ENCODE data around the gene PCDHGB4. TPM values are rescaled to one million over a fixed set of nuclear protein-coding genes. Genes with fewer than 3 reads are reported as not detected.
"Not testable (repeated sequence)": the region's sequence is repeated elsewhere in the genome, so short reads cannot be mapped to it uniquely, and the experiment has no call there.

The PCDHGB4 gene
- total and polyA plus RNA-seq, 11 donors: 2.0 to 11.9 (median 6.8) TPM

DNA sequence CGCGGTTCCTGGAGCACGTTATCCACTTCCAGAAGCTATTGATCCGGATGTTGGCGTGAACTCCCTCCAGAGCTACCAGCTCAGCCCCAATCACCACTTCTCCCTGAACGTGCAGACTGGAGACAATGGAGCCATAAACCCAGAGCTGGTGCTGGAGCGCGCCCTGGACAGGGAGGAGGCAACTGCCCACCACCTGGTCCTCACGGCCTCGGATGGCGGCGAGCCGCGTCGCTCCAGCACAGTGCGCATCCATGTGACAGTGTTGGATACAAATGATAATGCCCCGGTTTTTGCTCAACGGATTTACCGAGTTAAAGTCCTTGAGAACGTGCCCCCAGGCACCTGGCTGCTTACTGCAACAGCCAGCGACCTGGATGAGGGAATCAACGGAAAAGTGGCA lies 15.9 kb downstream of the PCDHGB4 start:
- intact Hi-C loops (cut with DNase I): loop anchor here in 2 of 10 donors (10.0 kb wide), 2 partner anchors 59 to 159 kb away; partner anchors contain the start of genes PCDHB15 (in 1 of the 2) and PCDHGA3 (in 1 of the 2)
- ATAC-seq: no peak
- Histone ChIP-seq H3K36me3 (peaks cover 0 to 4% (median 0%) of the 10 kb centered on the region in 9 donors), H3K4me1 (peaks cover 0 to 13% (median 0%) of the 10 kb centered on the region in 12 donors), H3K4me3 (peak overlapping the region in 3 of 12 donors; percentile 22 to 35 (median 24)), H3K9me3 (peaks cover 0 to 100% (median 65%) of the 10 kb centered on the region in 12 donors), H3K27me3 (peaks cover 0 to 52% (median 0%) of the 10 kb centered on the region in 9 donors), H3K27ac (no peak overlapping the region)
- TF ChIP-seq POLR2A (IDR thresholded peaks at IDR 0.05): no peak
- TF ChIP-seq, protein P1, sequence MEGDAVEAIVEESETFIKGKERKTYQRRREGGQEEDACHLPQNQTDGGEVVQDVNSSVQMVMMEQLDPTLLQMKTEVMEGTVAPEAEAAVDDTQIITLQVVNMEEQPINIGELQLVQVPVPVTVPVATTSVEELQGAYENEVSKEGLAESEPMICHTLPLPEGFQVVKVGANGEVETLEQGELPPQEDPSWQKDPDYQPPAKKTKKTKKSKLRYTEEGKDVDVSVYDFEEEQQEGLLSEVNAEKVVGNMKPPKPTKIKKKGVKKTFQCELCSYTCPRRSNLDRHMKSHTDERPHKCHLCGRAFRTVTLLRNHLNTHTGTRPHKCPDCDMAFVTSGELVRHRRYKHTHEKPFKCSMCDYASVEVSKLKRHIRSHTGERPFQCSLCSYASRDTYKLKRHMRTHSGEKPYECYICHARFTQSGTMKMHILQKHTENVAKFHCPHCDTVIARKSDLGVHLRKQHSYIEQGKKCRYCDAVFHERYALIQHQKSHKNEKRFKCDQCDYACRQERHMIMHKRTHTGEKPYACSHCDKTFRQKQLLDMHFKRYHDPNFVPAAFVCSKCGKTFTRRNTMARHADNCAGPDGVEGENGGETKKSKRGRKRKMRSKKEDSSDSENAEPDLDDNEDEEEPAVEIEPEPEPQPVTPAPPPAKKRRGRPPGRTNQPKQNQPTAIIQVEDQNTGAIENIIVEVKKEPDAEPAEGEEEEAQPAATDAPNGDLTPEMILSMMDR (IDR thresholded peaks at IDR 0.05): no peak
- no peak for DNase-seq
- 40 to 59% (median 48%) methylated on average over 22 of the region's 22 CpGs for WGBS, 4 donors

DNA sequence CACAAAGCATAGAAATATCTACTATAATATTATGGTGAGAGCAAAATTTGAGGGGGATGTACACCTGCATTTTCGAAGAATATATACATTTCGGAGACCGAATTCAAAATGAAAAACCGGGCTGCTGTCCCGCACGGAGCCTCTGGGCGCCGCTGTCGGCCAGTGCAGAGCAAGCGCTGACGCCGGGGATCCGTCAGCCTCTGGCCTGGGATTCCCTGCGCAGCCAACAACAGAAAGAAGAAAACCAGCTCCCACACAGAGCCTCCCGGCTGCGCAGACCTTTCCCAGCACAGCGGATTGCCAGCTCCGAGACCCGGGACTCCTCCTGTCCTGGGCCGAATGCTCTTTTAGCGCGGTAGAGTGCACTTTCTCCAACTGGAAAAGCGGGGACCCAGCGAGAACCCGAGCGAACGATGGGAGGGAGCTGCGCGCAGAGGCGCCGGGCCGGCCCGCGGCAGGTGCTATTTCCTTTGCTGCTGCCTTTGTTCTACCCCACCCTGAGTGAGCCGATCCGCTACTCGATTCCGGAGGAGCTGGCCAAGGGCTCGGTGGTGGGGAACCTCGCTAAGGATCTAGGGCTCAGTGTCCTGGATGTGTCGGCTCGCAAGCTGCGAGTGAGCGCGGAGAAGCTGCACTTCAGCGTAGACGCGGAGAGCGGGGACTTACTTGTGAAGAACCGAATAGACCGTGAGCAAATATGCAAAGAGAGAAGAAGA lies 20.4 kb downstream of the PCDHGB4 start, which contains the start of gene PCDHGB6:
PCDHGB6 (plus strand) TSS at position 232 of the 716 bp plus-strand sequence; CDS start at position 414, 182 bp downstream.
- WGBS, 4 donors: 15 to 24% (median 19%) methylated on average over 37 to 51 of the region's 51 CpGs
- DNase-seq: peak in 4 of 5 donors; percentile 53 to 74 (median 67)
- Histone ChIP-seq H3K4me3 (peak within 1 kb of the TSS in 11 of 12 donors; percentile 6 to 50 (median 40)), H3K27ac (peak within 1 kb of the TSS in 7 of 12 donors; percentile 31 to 62 (median 54)), H3K36me3 (peaks cover 0 to 19% (median 0%) of the 10 kb centered on the region in 9 donors), H3K9me3 (peaks cover 0 to 100% (median 64%) of the 10 kb centered on the region in 12 donors), H3K27me3 (peaks cover 0 to 73% (median 0%) of the 10 kb centered on the region in 9 donors)
- TF ChIP-seq, protein P1 (IDR thresholded peaks at IDR 0.05): peak; percentile 37 to 69 (median 57)
- intact Hi-C loops (cut with DNase I): loop anchor here in 3 of 10 donors (5.0 to 10.0 kb wide), 3 partner anchors 63 to 163 kb away; partner anchors contain the start of genes PCDHB15 (in 1 of the 3) and PCDHGA3 (in 1 of the 3)
- H3K4me1 ChIP-seq: not testable (repeated sequence)
- peak; percentile 57 to 90 (median 84) for ATAC-seq

DNA sequence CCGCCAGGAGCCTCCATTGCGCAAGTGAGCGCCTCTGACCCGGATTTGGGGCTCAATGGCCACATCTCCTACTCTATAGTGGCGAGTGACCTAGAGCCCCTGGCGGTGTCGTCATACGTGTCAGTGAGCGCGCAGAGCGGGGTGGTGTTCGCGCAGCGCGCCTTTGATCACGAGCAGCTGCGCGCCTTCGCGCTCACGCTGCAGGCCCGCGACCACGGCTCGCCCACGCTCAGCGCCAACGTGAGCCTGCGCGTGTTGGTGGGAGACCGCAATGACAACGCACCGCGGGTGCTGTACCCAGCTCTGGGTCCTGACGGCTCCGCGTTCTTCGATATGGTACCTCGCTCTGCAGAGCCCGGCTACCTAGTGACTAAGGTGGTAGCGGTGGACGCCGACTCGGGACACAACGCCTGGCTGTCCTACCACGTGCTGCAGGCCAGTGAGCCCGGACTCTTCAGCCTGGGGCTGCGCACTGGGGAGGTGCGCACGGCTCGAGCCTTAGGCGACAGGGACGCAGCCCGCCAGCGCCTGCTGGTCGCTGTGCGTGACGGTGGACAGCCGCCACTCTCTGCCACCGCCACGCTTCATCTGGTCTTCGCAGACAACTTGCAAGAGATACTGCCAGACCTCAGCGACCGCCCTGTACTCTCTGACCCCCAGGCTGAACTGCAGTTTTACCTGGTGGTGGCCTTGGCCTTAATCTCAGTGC lies 22.3 kb downstream of the PCDHGB4 start:
- 34 to 60% (median 45%) methylated on average over 12 to 64 of the region's 64 CpGs for whole genome bisulfite sequencing, 4 donors

More for the DNA sequence above, 22.3 kb downstream of the PCDHGB4 start:
- peaks cover 0 to 8% (median 0%) of the 10 kb centered on the region in 12 donors for H3K4me1 ChIP-seq
- H3K9me3 ChIP-seq: peaks cover 0 to 100% (median 62%) of the 10 kb centered on the region in 12 donors
- H3K27me3 ChIP-seq: peaks cover 0 to 71% (median 0%) of the 10 kb centered on the region in 9 donors
- ATAC-seq (no peak), DNase-seq (no peak)
- TF ChIP-seq POLR2A (IDR thresholded peaks at IDR 0.05): no peak
- TF ChIP-seq, protein P1 (IDR thresholded peaks at IDR 0.05): no peak
- H3K4me3 ChIP-seq: no peak overlapping the region
- H3K36me3 ChIP-seq: peaks cover 0 to 24% (median 0%) of the 10 kb centered on the region in 9 donors
- intact Hi-C loops (cut with DNase I): loop anchor here in 7 of 10 donors (5.0 to 10.0 kb wide), 8 partner anchors 45 to 165 kb away; partner anchors contain the start of genes PCDHGA5 (in 3 of the 7), PCDHB15 (in 1 of the 7), PCDHGA1 (in 1 of the 7) and PCDHGA3 (in 1 of the 7)
- no peak overlapping the region for H3K27ac ChIP-seq

All from heart left ventricle (tissue), 16 donors.